HEK293 (cell line): ENCODE results near the gene RANGRF.
A peak's percentile ranks its signal among the peaks of the same experiment; 100 is the strongest.

ENCODE experiments used
- CTCF ChIA-PET: fragments of 350-600 bp; formaldehyde crosslinking; extraction: SDS; loops from one replicate; lab custom pipeline; 2021; ENCODE audit warnings: antibody characterized with exemption; lab: Yijun Ruan, JAX
- POLR2A ChIA-PET: fragments of 300-600 bp; formaldehyde crosslinking; extraction: SDS; loops from one replicate; lab custom pipeline; 2020; ENCODE audit warnings: antibody characterized with exemption, inconsistent platforms; lab: Yijun Ruan, JAX
- H3K27ac ChIP-seq: fragments of 200-500 bp; sonication (Bioruptor generic); 2 replicates; pipeline ENCODE4 v1.5.1; 2014; ENCODE audit warnings: low read depth, low read length, control low read depth, inconsistent platforms; ENCODE audit errors: extremely low read depth
- H3K36me3 ChIP-seq, 2 experiments: fragments of 200-500 bp in 1 of 2; sonication (Bioruptor generic) in 1 of 2; 1 replicate in 1 of 2; 2 replicates in 1 of 2; pipeline ENCODE4 v1.5.1; 2014 to 2017; ENCODE audit warnings: inconsistent platforms in 2 of 2, low read length in 2 of 2; ENCODE audit not compliant: control insufficient read depth in 2 of 2, insufficient read depth in 1 of 2
- H3K4me1 ChIP-seq: fragments of 200-500 bp; sonication (Bioruptor generic); 2 replicates; pipeline ENCODE4 v1.5.1; 2014; ENCODE audit warnings: mild to moderate bottlenecking, low read length, inconsistent platforms; ENCODE audit not compliant: control insufficient read depth, insufficient read depth
- H3K4me3 ChIP-seq: 2 replicates; pipeline ENCODE4 v1.5.1; 2011; ENCODE audit warnings: low read depth, mild to moderate bottlenecking, control low read depth, low read length, moderate library complexity
- H3K9me3 ChIP-seq: fragments of 200-500 bp; sonication (Bioruptor generic); 2 replicates; pipeline ENCODE4 v1.5.1; 2014; ENCODE audit warnings: low read depth, low read length, inconsistent platforms; ENCODE audit not compliant: control insufficient read depth, insufficient read depth
- OVOL3 ChIP-seq: fragments of 450-650 bp; formaldehyde crosslinking; IDR thresholded peaks from 2 replicates; pipeline ENCODE4 v1.5.1; 2016; ENCODE audit warnings: missing biosample characterization, missing genetic modification characterization
- ZBTB17 ChIP-seq: fragments of 450-650 bp; formaldehyde crosslinking; IDR thresholded peaks from 2 replicates; pipeline ENCODE4 v1.5.1; 2016; ENCODE audit warnings: missing biosample characterization, missing genetic modification characterization
- ZIC2 ChIP-seq: fragments of 450-650 bp; formaldehyde crosslinking; IDR thresholded peaks from 2 replicates; pipeline ENCODE4 v1.5.1; 2016; ENCODE audit warnings: missing biosample characterization, missing genetic modification characterization
- ZNF133 ChIP-seq: fragments of 450-650 bp; formaldehyde crosslinking; IDR thresholded peaks from 2 replicates; pipeline ENCODE4 v1.5.1; 2016; ENCODE audit warnings: missing biosample characterization, missing genetic modification characterization
- ZNF280C ChIP-seq: fragments of 450-650 bp; formaldehyde crosslinking; IDR thresholded peaks from 2 replicates; pipeline ENCODE4 v1.5.1; 2016; ENCODE audit warnings: missing biosample characterization, missing genetic modification characterization
- ZNF335 ChIP-seq: fragments of 450-650 bp; formaldehyde crosslinking; conservative IDR thresholded peaks from 2 replicates; pipeline ENCODE4 v1.5.1; 2016; ENCODE audit warnings: missing biosample characterization, missing genetic modification characterization
- ZNF398 ChIP-seq: fragments of 450-650 bp; formaldehyde crosslinking; IDR thresholded peaks from 2 replicates; pipeline ENCODE4 v1.5.1; 2017; ENCODE audit warnings: missing biosample characterization, missing genetic modification characterization
- ZNF433 ChIP-seq: fragments of 450-650 bp; formaldehyde crosslinking; IDR thresholded peaks from 2 replicates; pipeline ENCODE4 v1.5.1; 2016; ENCODE audit warnings: missing biosample characterization, missing genetic modification characterization, low read depth
- ZNF501 ChIP-seq: fragments of 450-650 bp; formaldehyde crosslinking; IDR thresholded peaks from 2 replicates; pipeline ENCODE4 v1.5.1; 2016; ENCODE audit warnings: missing biosample characterization, missing genetic modification characterization
- ZNF513 ChIP-seq: fragments of 450-650 bp; IDR thresholded peaks from 2 replicates; pipeline ENCODE4 v1.5.1; 2018; ENCODE audit warnings: missing biosample characterization, missing genetic modification characterization
- ZNF768 ChIP-seq: fragments of 450-650 bp; formaldehyde crosslinking; IDR thresholded peaks from 2 replicates; pipeline ENCODE4 v1.5.1; 2018; ENCODE audit warnings: missing biosample characterization, mild to moderate bottlenecking, missing genetic modification characterization
- ZNF776 ChIP-seq: fragments of 450-650 bp; formaldehyde crosslinking; IDR thresholded peaks from 2 replicates; pipeline ENCODE4 v1.5.0; 2017; ENCODE audit warnings: missing biosample characterization, missing genetic modification characterization, borderline replicate concordance

RANGRF gene

GRCh38 chr17:8273884-8274444 is 14.5 kb upstream of the RANGRF start:
- TF ChIP-seq ZNF776: no peak
- TF ChIP-seq ZNF501: no peak
- TF ChIP-seq ZNF433 (tag by site-specific recombination): no peak
- no peak for TF ChIP-seq ZNF768 (tag by site-specific recombination)
- 0 out of 2 replicates have a peak, but pooled peaks have one; percentile 0 for TF ChIP-seq ZBTB17
- TF ChIP-seq ZNF280C (tag by site-specific recombination): no peak
- no peak overlapping the region for H3K4me3 ChIP-seq
- POLR2A ChIA-PET: no interaction called here
- no peaks in the 10 kb centered on the region for H3K9me3 ChIP-seq
- peaks cover 0 to 22% of the 10 kb centered on the region in 2 experiments; a peak in 2 of 3 replicates for H3K36me3 ChIP-seq
- CTCF ChIA-PET: interaction anchor here (0.6 kb wide), 1 partner anchor 22 kb away, joined by 4 read pairs; the partner anchor contains the start of gene SLC25A35
- H3K27ac ChIP-seq: no peak overlapping the region
- H3K4me1 ChIP-seq: no peaks in the 10 kb centered on the region

- no peak for TF ChIP-seq ZNF768 (tag by site-specific recombination)
- TF ChIP-seq ZNF513: no peak
- TF ChIP-seq ZNF133 (tag by site-specific recombination): no peak
- TF ChIP-seq, all 188 proteins: peak for 0
- no peaks in the 10 kb centered on the region for H3K9me3 ChIP-seq
- CTCF ChIA-PET: no interaction called here
- POLR2A ChIA-PET: no interaction called here
- H3K4me3 ChIP-seq: no peak overlapping the region
- peaks cover 0 to 14% of the 10 kb centered on the region in 2 experiments; a peak in 2 of 3 replicates for H3K36me3 ChIP-seq
- no peak overlapping the region for H3K27ac ChIP-seq
- no peaks in the 10 kb centered on the region for H3K4me1 ChIP-seq
Measured at GRCh38 chr17:8274816-8275215, 13.7 kb upstream of the RANGRF start.

- H3K27ac ChIP-seq: no peak overlapping the region
- CTCF ChIA-PET: no interaction called here
- H3K4me3 ChIP-seq: no peak overlapping the region
- TF ChIP-seq ZIC2 (tag by site-specific recombination) (peak; percentile 64), ZNF398 (tag by site-specific recombination) (no peak), OVOL3 (tag by site-specific recombination) (no peak), ZNF335 (tag by site-specific recombination) (0 out of 2 replicates have a peak, but pooled peaks have one; percentile 18), ZNF513 (no peak)
- H3K36me3 ChIP-seq: peaks cover 0 to 6% of the 10 kb centered on the region in 2 experiments; a peak in 2 of 3 replicates
- POLR2A ChIA-PET: interaction anchor here (1.1 to 1.4 kb wide), 2 partner anchors 13 to 20 kb away, joined by 4 to 8 read pairs; partner anchors contain the start of genes RANGRF and SLC25A35
- H3K4me1 ChIP-seq: no peaks in the 10 kb centered on the region
- H3K9me3 ChIP-seq: no peaks in the 10 kb centered on the region
Measured at GRCh38 chr17:8275421-8276290, 12.8 kb upstream of the RANGRF start.
